ENCODE results near the gene ZMIZ2. TPM values are rescaled to one million over a fixed set of nuclear protein-coding genes. Genes with fewer than 3 reads are reported as not detected.

The ZMIZ2 gene
- total and polyA plus RNA-seq, 9 of the 15 experiments (the other 6 are each of a cell fraction or from before 2014, with no cell fraction given) = 0.13 to 40.3 (median 4.9) TPM

DNA sequence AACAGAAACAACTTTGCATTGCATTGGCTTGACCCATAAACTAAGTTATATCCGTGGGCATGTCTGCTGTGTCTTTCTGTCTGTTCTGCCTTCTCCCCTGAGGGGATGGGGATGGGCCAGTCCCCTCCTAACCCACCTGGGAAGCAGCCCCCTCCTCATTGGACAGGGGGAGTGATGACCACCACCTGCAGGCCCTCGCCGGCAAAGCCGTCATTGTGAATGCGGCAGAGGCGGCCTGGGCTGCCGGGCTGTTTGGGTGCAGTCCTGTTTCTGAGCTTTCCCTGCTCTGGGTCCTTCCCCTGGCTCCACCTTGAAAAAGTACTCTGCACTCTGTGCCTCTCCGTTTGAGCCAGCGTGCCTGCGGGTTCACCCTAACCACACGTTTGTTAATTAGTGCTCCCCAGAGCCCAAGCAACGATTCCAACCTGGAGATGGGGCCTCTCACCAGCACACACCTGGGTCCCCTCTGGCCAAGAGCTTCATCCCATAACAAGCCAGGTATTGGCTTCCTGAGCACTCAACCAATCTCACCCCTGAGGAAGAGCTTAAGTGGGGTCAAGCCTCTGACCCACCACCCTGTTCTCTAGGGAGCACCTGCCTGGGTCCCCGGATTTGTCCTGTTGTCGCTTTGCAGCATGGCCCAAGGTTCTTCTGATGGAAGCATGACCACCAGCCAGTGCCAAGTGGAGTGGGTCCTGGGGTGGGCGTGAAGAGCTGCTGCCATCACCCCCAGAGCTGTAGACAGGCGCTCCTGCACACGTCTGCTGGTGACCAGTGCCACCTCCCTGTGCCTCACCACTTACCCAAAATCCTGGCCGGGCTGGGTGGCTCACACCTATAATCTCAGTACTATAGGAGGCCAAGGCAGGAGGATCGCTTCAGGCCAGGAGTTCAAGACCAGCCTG, 39.4 kb upstream of the ZMIZ2 start:
- Histone ChIP-seq H3K36me3 (ENCODE audit: control insufficient read depth, insufficient read depth, low read length) (peaks cover 28% of the 10 kb centered on the region; the same call in 2 of the 3 replicates), H3K4me1 (replicated peaks in 1 of 2; ENCODE audit: control insufficient read depth in 2 of 2, insufficient read depth in 2 of 2, low read length in 2 of 2) (peaks cover 12 to 13% of the 10 kb centered on the region in 2 experiments; a peak in 4 of 5 replicates), H3K27me3 (ENCODE audit: control insufficient read depth in 2 of 2, insufficient read depth in 2 of 2, low read length in 2 of 2) (no peaks in the 10 kb centered on the region), H4K20me1 (replicated peaks; ENCODE audit: control insufficient read depth, insufficient read depth, low read length) (no peaks in the 10 kb centered on the region), H3K27ac (ENCODE audit: extremely low read depth, low read depth, low read length) (no peak overlapping the region), H3K9me3 (replicated peaks; ENCODE audit: control insufficient read depth, insufficient read depth, low read depth, low read length) (no peaks in the 10 kb centered on the region), H3K9me1 (ENCODE audit: control insufficient read depth, insufficient read depth, low read length) (peaks cover 3% of the 10 kb centered on the region), H3K4me3 (no peak overlapping the region), H3K79me2 (ENCODE audit: control insufficient read depth, insufficient read depth, low read length) (no peaks in the 10 kb centered on the region), H3K9ac (ENCODE audit: insufficient read depth in 1 of 2, low read depth in 2 of 2, low read length in 2 of 2) (no peak overlapping the region), H3K4me2 (ENCODE audit: insufficient read depth, low read length) (no peak overlapping the region), H2AFZ (ENCODE audit: low read depth, low read length) (no peak overlapping the region)
- TF ChIP-seq, protein P1, sequence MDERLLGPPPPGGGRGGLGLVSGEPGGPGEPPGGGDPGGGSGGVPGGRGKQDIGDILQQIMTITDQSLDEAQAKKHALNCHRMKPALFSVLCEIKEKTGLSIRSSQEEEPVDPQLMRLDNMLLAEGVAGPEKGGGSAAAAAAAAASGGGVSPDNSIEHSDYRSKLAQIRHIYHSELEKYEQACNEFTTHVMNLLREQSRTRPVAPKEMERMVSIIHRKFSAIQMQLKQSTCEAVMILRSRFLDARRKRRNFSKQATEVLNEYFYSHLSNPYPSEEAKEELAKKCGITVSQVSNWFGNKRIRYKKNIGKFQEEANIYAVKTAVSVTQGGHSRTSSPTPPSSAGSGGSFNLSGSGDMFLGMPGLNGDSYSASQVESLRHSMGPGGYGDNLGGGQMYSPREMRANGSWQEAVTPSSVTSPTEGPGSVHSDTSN (CRISPR knock-in tag; IDR thresholded peaks at IDR 0.05; ENCODE audit: low read depth) = no peak
- TF ChIP-seq, protein P1 (tag; conservative IDR thresholded peaks at IDR 0.05; ENCODE audit: low read depth) = no peak
- TF ChIP-seq TARDBP (IDR thresholded peaks at IDR 0.05) (no peak), HMG20A (CRISPR knock-in tag; conservative IDR thresholded peaks at IDR 0.05) (no peak), POLR2G (IDR thresholded peaks at IDR 0.05; ENCODE audit: low read depth, low read length) (0 out of 2 replicates have a peak, but pooled peaks have one; percentile 7)
- FAIRE-seq (no peak), ATAC-seq (no peak), DNase-seq (ENCODE audit: extremely low read depth in 1 of 4, low spot score in 3 of 4) (peak in 3 of 4 experiments; percentile 3 to 6 (median 6))
- intact Hi-C loops (cut with micrococcal nuclease) (no loop called here), in situ Hi-C loops (cut with MboI) (no loop called here)
- no TSS peak for BruUV-seq (replicated peaks)
- CTCF ChIA-PET (ENCODE audit: low intra/inter-chr PET ratio) = no interaction called here
- WGBS (ENCODE audit: insufficient coverage, low coverage, missing lambda C conversion rate) = 89% methylated on average over 19 of the region's 19 CpGs
- POLR2A ChIA-PET = interaction anchor here (0.6 to 2.8 kb wide), 5 partner anchors 10 to 395 kb away, joined by 3 to 13 read pairs (median 4); partner anchors contain the start of gene PPIA
